Nephron (organoid): ENCODE results near the gene EPX.

Source experiments
- H3K27ac Mint-ChIP-seq, 3 experiments: 2 replicates each; pipeline ENCODE4 v1.8.0; 2020; ENCODE audit warnings: mixed read lengths in 3 of 3, mild to moderate bottlenecking in 2 of 3, moderate library complexity in 1 of 3
- H3K27me3 Mint-ChIP-seq: 2 replicates; pipeline ENCODE4 v1.8.0; 2021; ENCODE audit warnings: low read depth, mild to moderate bottlenecking, moderate library complexity, mixed read lengths
- H3K36me3 Mint-ChIP-seq: 2 replicates; pipeline ENCODE4 v1.8.0; 2020; ENCODE audit warnings: low read depth, mixed read lengths
- H3K4me1 Mint-ChIP-seq: 2 replicates; pipeline ENCODE4 v1.8.0; 2020; ENCODE audit warnings: mixed read lengths
- H3K4me3 Mint-ChIP-seq, 3 experiments: 2 replicates each; pipeline ENCODE4 v1.8.0; 2020; ENCODE audit warnings: mild to moderate bottlenecking in 3 of 3, mixed read lengths in 3 of 3, moderate library complexity in 2 of 3
- H3K9me3 Mint-ChIP-seq: 2 replicates; pipeline ENCODE4 v1.8.0; 2020; ENCODE audit warnings: mixed read lengths
- TF ChIP-seq, protein P1 (sequence below), 3 experiments: fragments of 200-600 bp; sonication (generic); IDR thresholded peaks; one replicate each; pipeline ENCODE4 v1.5.0; 2021; ENCODE audit warnings: antibody characterized with exemption in 3 of 3; ENCODE audit not compliant: unreplicated experiment in 3 of 3

The EPX gene

DNA sequence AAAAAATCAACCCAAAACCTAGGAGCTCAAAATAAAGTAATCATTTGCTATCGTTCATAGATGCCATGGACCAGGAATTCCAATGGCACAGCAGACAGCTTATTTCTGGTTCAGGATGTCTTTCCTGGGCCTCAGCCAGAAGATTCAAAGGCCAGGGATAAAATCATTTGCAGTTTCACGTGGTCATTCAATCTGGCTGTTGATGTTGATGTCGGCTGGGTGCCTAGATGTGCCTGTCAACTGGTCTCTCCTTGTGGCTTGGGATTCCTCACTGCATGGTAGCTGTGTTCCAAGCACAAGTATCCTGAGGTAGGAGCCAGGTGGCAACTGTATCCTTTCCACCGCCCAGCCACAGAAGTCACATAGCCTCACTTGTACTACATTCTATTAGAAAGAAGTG lies 10.7 kb upstream of the EPX start:
- TF ChIP-seq, protein P1, sequence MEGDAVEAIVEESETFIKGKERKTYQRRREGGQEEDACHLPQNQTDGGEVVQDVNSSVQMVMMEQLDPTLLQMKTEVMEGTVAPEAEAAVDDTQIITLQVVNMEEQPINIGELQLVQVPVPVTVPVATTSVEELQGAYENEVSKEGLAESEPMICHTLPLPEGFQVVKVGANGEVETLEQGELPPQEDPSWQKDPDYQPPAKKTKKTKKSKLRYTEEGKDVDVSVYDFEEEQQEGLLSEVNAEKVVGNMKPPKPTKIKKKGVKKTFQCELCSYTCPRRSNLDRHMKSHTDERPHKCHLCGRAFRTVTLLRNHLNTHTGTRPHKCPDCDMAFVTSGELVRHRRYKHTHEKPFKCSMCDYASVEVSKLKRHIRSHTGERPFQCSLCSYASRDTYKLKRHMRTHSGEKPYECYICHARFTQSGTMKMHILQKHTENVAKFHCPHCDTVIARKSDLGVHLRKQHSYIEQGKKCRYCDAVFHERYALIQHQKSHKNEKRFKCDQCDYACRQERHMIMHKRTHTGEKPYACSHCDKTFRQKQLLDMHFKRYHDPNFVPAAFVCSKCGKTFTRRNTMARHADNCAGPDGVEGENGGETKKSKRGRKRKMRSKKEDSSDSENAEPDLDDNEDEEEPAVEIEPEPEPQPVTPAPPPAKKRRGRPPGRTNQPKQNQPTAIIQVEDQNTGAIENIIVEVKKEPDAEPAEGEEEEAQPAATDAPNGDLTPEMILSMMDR (IDR thresholded peaks at IDR 0.05; ENCODE audit: unreplicated experiment in 3 of 3): no peak
- peaks cover 4% of the 10 kb centered on the region for H3K27me3 Mint-ChIP-seq
- H3K36me3 Mint-ChIP-seq: no peaks in the 10 kb centered on the region

DNA sequence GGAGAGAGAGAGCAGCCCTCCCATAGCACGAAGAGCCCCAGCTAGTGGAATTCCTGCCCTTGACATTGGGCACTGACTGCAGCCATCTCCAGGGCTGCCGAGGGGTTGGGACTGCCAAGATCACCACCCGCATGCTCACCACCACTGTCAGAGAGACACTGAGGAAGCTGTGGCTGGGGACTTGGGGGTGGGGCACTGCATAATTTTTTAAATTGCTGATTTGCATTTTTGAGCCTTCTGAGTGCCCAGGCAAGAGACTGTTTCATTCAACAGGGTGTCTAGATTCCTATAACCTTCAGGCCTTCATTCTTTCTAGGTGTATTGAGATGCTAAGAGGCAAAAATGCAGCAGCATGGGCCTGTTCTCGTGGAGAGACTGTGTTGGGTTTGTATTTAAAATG lies 9.0 kb upstream of the EPX start:
- Mint-ChIP-seq H3K4me3 (no peak overlapping the region), H3K4me1 (no peaks in the 10 kb centered on the region), H3K9me3 (no peaks in the 10 kb centered on the region), H3K27me3 (peaks cover 17% of the 10 kb centered on the region), H3K36me3 (no peaks in the 10 kb centered on the region), H3K27ac (no peak overlapping the region)
- TF ChIP-seq, protein P1 (IDR thresholded peaks at IDR 0.05; ENCODE audit: unreplicated experiment in 3 of 3): no peak

More for the DNA sequence above, 10.7 kb upstream of the EPX start:
- Mint-ChIP-seq H3K4me1 (no peaks in the 10 kb centered on the region), H3K27ac (no peak overlapping the region), H3K4me3 (no peak overlapping the region), H3K9me3 (no peaks in the 10 kb centered on the region)

DNA sequence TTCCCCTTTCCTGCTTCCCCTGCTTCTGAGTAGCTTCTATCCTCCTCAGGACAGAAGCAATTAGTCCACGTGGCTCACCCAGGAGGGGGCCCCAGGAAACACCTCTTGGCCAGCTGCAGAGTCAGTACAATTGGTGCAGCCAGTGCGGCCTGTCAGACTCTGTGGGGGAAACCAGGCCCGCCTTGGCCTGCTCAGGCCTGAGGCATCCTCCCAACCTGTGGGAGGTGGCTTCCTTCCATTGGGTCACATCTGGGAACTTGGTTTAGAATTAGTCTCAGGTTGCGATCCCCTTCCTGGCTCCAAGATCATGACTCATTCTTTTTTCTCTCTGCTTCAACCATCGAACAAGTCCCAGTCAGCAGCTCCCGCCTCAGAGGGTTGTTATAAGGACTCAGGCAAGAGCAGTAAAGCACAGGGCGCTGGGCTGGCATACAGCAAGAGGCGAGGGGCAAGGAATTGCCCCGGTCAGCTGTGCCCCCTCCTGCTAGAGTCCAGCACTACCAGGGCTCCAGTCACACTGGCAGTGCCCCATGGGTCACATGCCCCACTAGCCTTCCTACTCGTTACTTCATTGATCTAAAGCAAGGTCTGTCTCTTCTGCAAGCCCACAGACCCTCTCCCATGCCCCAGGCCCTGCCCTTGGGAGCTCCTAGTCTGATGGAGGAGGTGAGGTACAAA lies 8.1 kb upstream of the EPX start:
- no peaks in the 10 kb centered on the region for H3K9me3 Mint-ChIP-seq
- TF ChIP-seq, protein P1 (IDR thresholded peaks at IDR 0.05; ENCODE audit: unreplicated experiment in 3 of 3): no peak
- H3K27me3 Mint-ChIP-seq: peaks cover 23% of the 10 kb centered on the region
- H3K4me1 Mint-ChIP-seq: no peaks in the 10 kb centered on the region
- H3K27ac Mint-ChIP-seq: no peak overlapping the region
- H3K4me3 Mint-ChIP-seq: no peak overlapping the region
- no peaks in the 10 kb centered on the region for H3K36me3 Mint-ChIP-seq

DNA sequence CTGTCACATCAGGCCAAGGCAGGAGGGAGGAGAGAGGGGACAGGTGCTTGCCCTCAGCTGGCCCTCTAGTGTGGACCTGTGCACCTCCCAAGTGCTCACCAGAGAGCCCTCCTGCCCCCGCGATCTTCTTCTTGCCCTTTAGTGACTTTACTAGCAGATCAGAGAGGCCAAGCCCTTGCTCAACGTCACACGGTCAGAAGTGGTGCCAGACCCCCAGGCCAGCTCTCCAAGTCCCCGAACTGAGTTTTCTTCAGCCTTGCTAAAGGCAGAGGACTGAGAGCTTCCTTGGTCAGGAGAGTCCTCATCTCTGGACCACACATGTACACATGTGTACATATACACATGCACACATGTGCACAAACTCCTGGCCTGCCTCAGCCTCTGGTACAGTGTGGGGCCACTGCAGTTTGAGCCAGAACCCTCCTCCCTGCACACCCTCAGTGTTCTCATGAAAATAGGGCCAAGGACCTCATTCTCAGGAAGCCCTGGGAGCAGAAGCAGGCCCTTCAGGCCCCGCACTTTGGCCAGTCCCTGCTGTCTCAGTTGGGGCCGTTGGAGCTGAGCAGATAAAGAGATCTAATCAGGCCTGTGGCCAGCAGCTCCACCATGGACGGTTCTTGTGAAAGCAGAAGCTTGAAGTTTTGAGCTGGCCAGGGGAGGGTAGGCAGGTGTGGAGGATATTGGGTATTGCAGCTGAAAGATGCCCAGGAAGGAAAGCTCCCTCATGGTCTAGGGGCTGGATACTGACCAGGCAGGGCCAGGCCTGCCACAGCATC lies 7.4 kb upstream of the EPX start:
- peaks cover 30% of the 10 kb centered on the region for H3K27me3 Mint-ChIP-seq
- TF ChIP-seq, protein P1 (IDR thresholded peaks at IDR 0.05; ENCODE audit: unreplicated experiment in 3 of 3): no peak
- no peaks in the 10 kb centered on the region for H3K36me3 Mint-ChIP-seq
- H3K4me1 Mint-ChIP-seq: no peaks in the 10 kb centered on the region
- no peak overlapping the region for H3K4me3 Mint-ChIP-seq
- no peaks in the 10 kb centered on the region for H3K9me3 Mint-ChIP-seq
- H3K27ac Mint-ChIP-seq: no peak overlapping the region

DNA sequence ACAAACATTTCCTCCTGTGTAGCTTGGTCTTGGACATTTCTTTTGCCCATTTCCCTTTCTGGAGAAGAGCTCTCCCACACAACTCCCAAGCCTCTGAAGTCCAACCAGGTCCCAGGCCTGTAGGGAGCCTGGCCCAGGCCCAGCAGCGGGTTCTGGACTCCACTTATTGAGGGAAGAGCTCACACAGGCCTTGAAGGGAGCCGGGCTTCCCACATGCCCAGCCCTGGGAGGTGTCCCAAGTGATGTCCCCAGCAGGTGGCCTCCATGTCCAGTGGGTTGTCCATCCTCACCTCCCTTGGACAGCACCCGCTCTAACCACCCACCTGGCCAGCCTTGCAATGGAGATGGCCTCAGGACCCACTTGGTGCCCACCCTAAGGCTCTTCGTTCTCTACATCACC lies 5.9 kb upstream of the EPX start:
- no peaks in the 10 kb centered on the region for H3K4me1 Mint-ChIP-seq
- TF ChIP-seq, protein P1 (IDR thresholded peaks at IDR 0.05; ENCODE audit: unreplicated experiment in 3 of 3): no peak
- no peaks in the 10 kb centered on the region for H3K9me3 Mint-ChIP-seq
- H3K4me3 Mint-ChIP-seq: no peak overlapping the region
- H3K27ac Mint-ChIP-seq: no peak overlapping the region
- peaks cover 43% of the 10 kb centered on the region for H3K27me3 Mint-ChIP-seq
- no peaks in the 10 kb centered on the region for H3K36me3 Mint-ChIP-seq
